ENCODE data around the gene CX3CL1.
A peak's percentile ranks its signal among the peaks of the same experiment; 100 is the strongest.
"Not testable (repeated sequence)": the region's sequence is repeated elsewhere in the genome, so short reads cannot be mapped to it uniquely, and the experiment has no call there.

CX3CL1 gene

GRCh38 chr16:57383276-57384247 is 11.3 kb downstream of the CX3CL1 start:
- peak; percentile 62 for DNase-seq

- DNase-seq = no peak
These were observed 12.2 kb downstream of the CX3CL1 start for GRCh38 chr16:57384248-57385070.

GRCh38 chr16:57385083-57385482 is 12.8 kb downstream of the CX3CL1 start:
- no peak for DNase-seq

- peak; percentile 50 for DNase-seq
These were observed 14.2 kb downstream of the CX3CL1 start for GRCh38 chr16:57386381-57386951.

- DNase-seq = no peak
These were observed 15.5 kb downstream of the CX3CL1 start for GRCh38 chr16:57387598-57388354.

GRCh38 chr16:57388359-57389086 is 16.2 kb downstream of the CX3CL1 start:
- no peak for DNase-seq

GRCh38 chr16:57389087-57389468 is 16.8 kb downstream of the CX3CL1 start:
- DNase-seq = no peak

- no peak for DNase-seq
These were observed 18.5 kb downstream of the CX3CL1 start for GRCh38 chr16:57390636-57391295.

- DNase-seq = no peak
These were observed 19.0 kb downstream of the CX3CL1 start for GRCh38 chr16:57391300-57391699.

- DNase-seq = no peak
These were observed 19.4 kb downstream of the CX3CL1 start for GRCh38 chr16:57391708-57392107.

GRCh38 chr16:57392694-57393093 is 20.4 kb downstream of the CX3CL1 start:
- DNase-seq = no peak

GRCh38 chr16:57394444-57394843 is 22.2 kb downstream of the CX3CL1 start:
- DNase-seq = no peak

- DNase-seq = no peak
These were observed 22.7 kb downstream of the CX3CL1 start for GRCh38 chr16:57395026-57395425.

- no peak for DNase-seq
These were observed 24.5 kb downstream of the CX3CL1 start for GRCh38 chr16:57396786-57397185.

GRCh38 chr16:57397493-57397892 is 25.2 kb downstream of the CX3CL1 start:
- DNase-seq = not testable (repeated sequence)

- no peak for DNase-seq
These were observed 29.8 kb downstream of the CX3CL1 start for GRCh38 chr16:57401943-57402640.

- no peak for DNase-seq
These were observed 31.9 kb downstream of the CX3CL1 start, which contains the start of gene CCL17 for GRCh38 chr16:57403965-57404817. TSS of gene CCL17 (plus strand) at chr16:57404767. CDS start at chr16:57413933, 9,166 bp downstream.

GRCh38 chr16:57405097-57405496 is 32.8 kb downstream of the CX3CL1 start:
- no peak for DNase-seq

- no peak for DNase-seq
These were observed 34.6 kb downstream of the CX3CL1 start for GRCh38 chr16:57406881-57407280.
